ENCODE results near the gene KCNH2.
"Not testable (repeated sequence)": the region's sequence is repeated elsewhere in the genome, so short reads cannot be mapped to it uniquely, and the experiment has no call there.

Gene KCNH2

GRCh38 chr7:150978126-150978789 is at the start of gene KCNH2:
KCNH2 (minus strand) TSS chr7:150978321; CDS start chr7:150977913, 408 bp downstream.
- Histone ChIP-seq H3K9me3 (ENCODE audit: severe bottlenecking) (no peaks in the 10 kb centered on the region), H3K4me1 (ENCODE audit: insufficient read depth, poor library complexity, severe bottlenecking) (no peaks in the 10 kb centered on the region), H3K36me3 (ENCODE audit: low read depth) (no peaks in the 10 kb centered on the region), H3K27me3 (ENCODE audit: insufficient read depth, poor library complexity, severe bottlenecking) (peaks cover 62% of the 10 kb centered on the region), H3K4me3 (ENCODE audit: severe bottlenecking) (peak within 1 kb of the TSS; percentile 25), H3K27ac (ENCODE audit: poor library complexity, severe bottlenecking) (no peak within 1 kb of the TSS)
- DNase-seq (ENCODE audit: low spot score) (no peak), ATAC-seq (ENCODE audit: low read depth) (no peak)
- no peak for TF ChIP-seq CTCF (IDR thresholded peaks at IDR 0.05; ENCODE audit: poor library complexity, severe bottlenecking)

- not testable (repeated sequence) for H3K9me3 ChIP-seq (ENCODE audit: severe bottlenecking); ATAC-seq (ENCODE audit: low read depth); H3K36me3 ChIP-seq (ENCODE audit: low read depth); DNase-seq (ENCODE audit: low spot score); H3K27me3 ChIP-seq (ENCODE audit: insufficient read depth, poor library complexity, severe bottlenecking)
- peak overlapping the region; percentile 78 for H3K4me3 ChIP-seq (ENCODE audit: severe bottlenecking)
- peaks cover 14% of the 10 kb centered on the region for H3K4me1 ChIP-seq (ENCODE audit: insufficient read depth, poor library complexity, severe bottlenecking)
- H3K27ac ChIP-seq (ENCODE audit: poor library complexity, severe bottlenecking): peak overlapping the region; percentile 28
These were observed 49.6 kb upstream of the KCNH2 start for GRCh38 chr7:151027728-151028130.

GRCh38 chr7:151026771-151027727 is 48.9 kb upstream of the KCNH2 start:
- Histone ChIP-seq H3K4me1 (ENCODE audit: insufficient read depth, poor library complexity, severe bottlenecking) (peaks cover 14% of the 10 kb centered on the region), H3K27ac (ENCODE audit: poor library complexity, severe bottlenecking) (peak overlapping the region; percentile 28)
- DNase-seq (ENCODE audit: low spot score); H3K9me3 ChIP-seq (ENCODE audit: severe bottlenecking); H3K36me3 ChIP-seq (ENCODE audit: low read depth); ATAC-seq (ENCODE audit: low read depth); H3K27me3 ChIP-seq (ENCODE audit: insufficient read depth, poor library complexity, severe bottlenecking); H3K4me3 ChIP-seq (ENCODE audit: severe bottlenecking): not testable (repeated sequence)

DNA sequence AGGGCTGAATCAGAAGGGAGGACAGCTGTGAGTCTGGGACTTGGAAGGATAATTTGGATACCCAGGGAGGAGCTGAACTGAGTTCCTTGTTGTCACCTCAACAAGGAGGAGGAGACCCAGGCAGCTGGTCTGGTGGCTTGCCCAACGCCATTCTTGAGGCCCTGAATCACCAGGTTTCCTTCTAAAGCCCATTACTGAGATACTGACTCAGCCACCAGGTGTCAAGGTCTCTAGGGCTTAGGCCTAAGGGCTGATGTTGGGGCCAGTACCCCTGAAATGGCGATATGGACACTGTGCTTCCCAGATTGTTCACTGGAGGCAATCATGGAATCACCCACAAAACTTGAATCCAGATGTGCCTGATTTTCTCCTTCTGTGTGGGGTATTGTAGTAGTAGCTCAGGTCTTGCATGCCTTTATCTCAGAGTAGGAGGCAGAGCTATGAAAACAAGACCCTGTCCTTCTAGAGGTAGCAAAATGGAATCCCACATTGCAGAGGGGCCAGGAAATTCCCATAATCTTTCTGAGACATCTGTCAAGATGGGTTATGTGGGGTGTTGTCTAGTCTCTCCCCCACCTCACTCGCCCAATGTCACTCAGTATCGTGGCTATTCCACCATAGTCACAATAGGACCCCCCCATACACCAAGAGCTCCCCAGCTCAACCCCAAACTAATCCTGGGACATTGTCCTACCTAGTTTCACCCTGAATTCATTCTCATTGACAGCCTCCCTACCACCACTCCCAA is 48.0 kb upstream of the KCNH2 start:
- H3K4me3 ChIP-seq (ENCODE audit: severe bottlenecking): no peak overlapping the region
- peak overlapping the region; percentile 28 for H3K27ac ChIP-seq (ENCODE audit: poor library complexity, severe bottlenecking)
- H3K4me1 ChIP-seq (ENCODE audit: insufficient read depth, poor library complexity, severe bottlenecking): peaks cover 14% of the 10 kb centered on the region
- no peaks in the 10 kb centered on the region for H3K36me3 ChIP-seq (ENCODE audit: low read depth)
- DNase-seq (ENCODE audit: low spot score) (no peak), ATAC-seq (ENCODE audit: low read depth) (no peak)
- TF ChIP-seq CTCF (IDR thresholded peaks at IDR 0.05; ENCODE audit: poor library complexity, severe bottlenecking): no peak
- no peaks in the 10 kb centered on the region for H3K27me3 ChIP-seq (ENCODE audit: insufficient read depth, poor library complexity, severe bottlenecking)
- H3K9me3 ChIP-seq (ENCODE audit: severe bottlenecking): no peaks in the 10 kb centered on the region

DNA sequence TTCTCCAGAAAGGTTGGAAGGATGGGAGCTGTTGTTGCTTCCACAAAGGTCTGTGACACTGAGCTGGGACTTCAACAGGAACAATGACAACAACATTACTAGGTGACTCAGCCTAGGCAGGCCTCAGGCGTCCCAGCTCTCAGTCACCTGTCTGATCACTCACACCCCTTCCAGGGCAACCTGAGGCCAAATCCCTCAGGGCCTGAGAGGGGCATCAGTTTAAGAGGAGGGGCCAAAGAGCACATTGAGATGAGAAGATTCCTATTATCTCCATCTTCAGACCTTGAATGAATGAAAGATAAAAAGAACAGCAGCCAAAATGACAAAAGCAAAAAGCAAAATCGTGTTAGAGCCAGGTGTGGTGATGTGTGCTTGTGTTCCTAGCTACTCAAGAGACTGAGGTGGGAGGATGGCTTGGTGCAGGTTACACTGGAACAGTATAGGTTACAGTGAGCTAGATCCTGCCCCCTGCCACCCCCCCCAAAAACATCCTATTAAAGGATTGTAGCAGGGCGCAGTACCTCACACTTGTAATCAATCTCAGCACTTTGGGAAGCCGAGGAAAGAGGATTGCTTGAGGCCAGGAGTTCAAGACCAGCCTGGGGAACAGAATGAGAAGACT is 46.4 kb upstream of the KCNH2 start, which contains the start of gene ATG9B:
Gene ATG9B, minus strand, starts transcription at position 60 of the 622 bp plus-strand sequence. CDS start 71 bp downstream, outside the sequence.
- no peaks in the 10 kb centered on the region for H3K9me3 ChIP-seq (ENCODE audit: severe bottlenecking)
- ATAC-seq (ENCODE audit: low read depth) (no peak), DNase-seq (ENCODE audit: low spot score) (no peak)
- no peak within 1 kb of the TSS for H3K27ac ChIP-seq (ENCODE audit: poor library complexity, severe bottlenecking)
- no peak within 1 kb of the TSS for H3K4me3 ChIP-seq (ENCODE audit: severe bottlenecking)
- no peaks in the 10 kb centered on the region for H3K36me3 ChIP-seq (ENCODE audit: low read depth)
- TF ChIP-seq CTCF (IDR thresholded peaks at IDR 0.05; ENCODE audit: poor library complexity, severe bottlenecking): no peak
- peaks cover under 1% of the 10 kb centered on the region for H3K27me3 ChIP-seq (ENCODE audit: insufficient read depth, poor library complexity, severe bottlenecking)
- peaks cover 14% of the 10 kb centered on the region for H3K4me1 ChIP-seq (ENCODE audit: insufficient read depth, poor library complexity, severe bottlenecking)

Data from RWPE2 (cell line).